ENCODE data around the gene CRIM1.

- no peak for TF ChIP-seq ARNTL (CRISPR knock-in tag; IDR thresholded peaks at IDR 0.05; ENCODE audit: borderline replicate concordance, low read depth)
- no peak for TF ChIP-seq RARB (CRISPR knock-in tag; IDR thresholded peaks at IDR 0.05)
- TF ChIP-seq ZNF8 (CRISPR knock-in tag; IDR thresholded peaks at IDR 0.05) = no peak
- no peak for TF ChIP-seq ZC3H10 (CRISPR knock-in tag; IDR thresholded peaks at IDR 0.05)
- TF ChIP-seq ZNF70 (CRISPR knock-in tag; IDR thresholded peaks at IDR 0.05) = no peak
- no peak for TF ChIP-seq PATZ1 (CRISPR knock-in tag; IDR thresholded peaks at IDR 0.05; ENCODE audit: borderline replicate concordance)
- TF ChIP-seq GLIS3 (CRISPR knock-in tag; IDR thresholded peaks at IDR 0.05) = no peak
- TF ChIP-seq ZFP3 (CRISPR knock-in tag; IDR thresholded peaks at IDR 0.05) = no peak
Observed at GRCh38 chr2:36423172-36423571, 67.6 kb downstream of the CRIM1 start.
